DND-41 (cell line): ENCODE measurements around the gene MIPOL1.

ENCODE experiments used
- CTCF ChIP-seq: IDR thresholded peaks from 2 replicates; pipeline ENCODE4 v1.5.1; 2012; ENCODE audit warnings: borderline replicate concordance, low read length, moderate library complexity, mild to moderate bottlenecking; ENCODE audit not compliant: poor library complexity, severe bottlenecking; ENCODE audit errors: extremely low read depth
- EZH2 ChIP-seq: IDR thresholded peaks from 3 replicates; pipeline ENCODE4 v1.6.1; 2012; ENCODE audit warnings: borderline replicate concordance, low read depth, mild to moderate bottlenecking, moderate library complexity, low read length, inconsistent platforms; ENCODE audit not compliant: severe bottlenecking

DNA sequence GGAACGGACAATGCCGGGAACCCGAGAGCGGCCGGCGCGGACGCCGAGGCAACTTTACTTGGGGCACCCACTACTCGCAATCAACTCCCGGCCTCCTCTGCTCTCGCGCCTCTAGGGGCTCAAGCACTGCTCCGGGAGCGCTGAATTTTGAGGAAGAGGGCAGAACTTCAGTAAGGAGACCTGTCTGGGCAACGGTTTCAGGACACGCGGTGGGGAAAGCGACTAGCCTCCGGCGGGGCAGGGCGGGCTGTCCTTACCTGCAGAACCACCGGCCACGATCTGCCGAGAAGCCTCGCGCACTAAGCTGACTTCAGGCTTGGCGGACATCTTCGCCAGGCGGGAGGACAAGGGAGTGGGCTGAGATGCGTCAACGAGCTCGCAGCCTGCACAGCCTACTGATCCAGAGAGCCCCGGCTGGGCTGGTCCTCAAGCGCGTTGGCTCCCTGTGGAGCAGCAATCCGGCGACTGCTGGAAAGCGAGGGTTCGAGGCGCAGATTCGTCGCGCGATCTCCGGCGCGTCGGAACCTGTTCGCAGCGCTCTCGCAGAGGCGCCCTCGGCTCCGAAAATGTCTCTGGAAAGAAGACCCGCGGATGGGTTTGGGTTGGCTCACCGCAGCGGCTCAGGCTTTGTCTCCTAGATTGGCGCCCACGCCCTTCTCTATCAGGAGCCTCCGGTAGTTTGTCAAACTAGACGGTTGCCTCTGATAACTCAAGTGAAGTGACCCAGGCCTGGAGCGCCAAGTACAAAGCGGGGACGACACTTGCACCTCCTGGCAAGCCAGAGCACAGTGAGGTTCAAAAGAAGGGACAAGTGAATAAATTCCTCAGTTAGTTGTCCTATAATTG is 25.5 kb upstream of the MIPOL1 start, which contains the start of gene SLC25A21:
- TF ChIP-seq CTCF (no peak), EZH2 (no peak)
